ENCODE data around the gene ADGRG6.

Gene ADGRG6

GRCh38 chr6:142489722-142490610 lies 188.2 kb downstream of the ADGRG6 start:
- DNase-seq (ENCODE audit: low spot score), result no peak

Measured in GM03348 (cell line).